T-cell (primary cell): Measurements from ENCODE around the gene SLC38A6. TPM values are rescaled to one million over a fixed set of nuclear protein-coding genes. Genes with fewer than 3 reads are reported as not detected.

Experiments
- ATAC-seq, 4 experiments: fragments of 200-7000 bp in 3 of 4; fragments of 150-1000 bp in 1 of 4; cut with Tn5 transposase; replicated peaks in 1 of 4; 1 replicate in 3 of 4; 2 replicates in 1 of 4; pipeline ENCODE4 v1.10.0; 2021; ENCODE audit warnings: moderate library complexity in 3 of 4, mild to moderate bottlenecking in 2 of 4, moderate number of reproducible peaks in 1 of 4
- CTCF ChIA-PET, 2 donors: fragments of 300-600 bp; sonication (Branson Sonifier 250); formaldehyde crosslinking; loops; one replicate each; lab custom pipeline; 2022; ENCODE audit warnings: antibody characterized with exemption in 2 of 2; lab: Charles Lee
- POLR2A ChIA-PET, 2 donors: fragments of 300-600 bp; sonication (Branson Sonifier 250); formaldehyde crosslinking; loops; one replicate each; lab custom pipeline; 2022; ENCODE audit warnings: antibody characterized with exemption in 2 of 2; lab: Charles Lee
- DNase-seq, 35 experiments: peaks; one replicate each; pipeline versions ENCODE4 v3.0.0 to v3.0.0-alpha.2; 2013 to 2023
- H3K27ac ChIP-seq: one replicate; pipeline ENCODE4 v1.5.1; 2013; ENCODE audit warnings: low read length
- H3K27me3 ChIP-seq, 2 experiments: replicated peaks in 1 of 2; 1 replicate in 1 of 2; 2 replicates in 1 of 2; pipeline versions ENCODE4 v1.6.1 to v1.7.0; 2013; ENCODE audit warnings: low read length in 1 of 2, mixed read lengths in 1 of 2; ENCODE audit not compliant: control insufficient read depth in 2 of 2, insufficient read depth in 2 of 2; ENCODE audit errors: extremely low read depth in 1 of 2
- H3K36me3 ChIP-seq, 2 donors: 1 replicate in 1 of 2; 2 replicates in 1 of 2; pipeline versions ENCODE4 v1.6.1 to v1.7.0; 2013; ENCODE audit warnings: low read length in 1 of 2; ENCODE audit not compliant: control insufficient read depth in 2 of 2, insufficient read depth in 1 of 2; ENCODE audit errors: extremely low read depth in 1 of 2
- H3K4me1 ChIP-seq, 2 experiments: 1 replicate in 1 of 2; 2 replicates in 1 of 2; pipeline versions ENCODE4 v1.6.1 to v1.7.0; 2013; ENCODE audit warnings: low read length in 2 of 2, mixed read lengths in 1 of 2; ENCODE audit not compliant: insufficient read depth in 2 of 2, control insufficient read depth in 1 of 2; ENCODE audit errors: extremely low read depth in 1 of 2
- H3K4me3 ChIP-seq, 2 donors: 1 replicate in 1 of 2; 2 replicates in 1 of 2; pipeline versions ENCODE4 v1.5.1 to v1.7.0; 2013; ENCODE audit warnings: mild to moderate bottlenecking in 2 of 2, low read length in 1 of 2, moderate library complexity in 1 of 2; ENCODE audit not compliant: control insufficient read depth in 1 of 2; ENCODE audit errors: extremely low read depth in 1 of 2
- H3K9me3 ChIP-seq: 2 replicates; pipeline ENCODE4 v1.7.0; 2013
- H3K27ac Mint-ChIP-seq, 2 donors: one replicate each; pipeline ENCODE4 v1.8.0; 2020 to 2021; ENCODE audit warnings: mild to moderate bottlenecking in 2 of 2, mixed read lengths in 2 of 2
- H3K27me3 Mint-ChIP-seq, 2 donors: one replicate each; pipeline ENCODE4 v1.8.0; 2021 to 2022; ENCODE audit warnings: mixed read lengths in 2 of 2
- H3K36me3 Mint-ChIP-seq: one replicate; pipeline ENCODE4 v1.8.0; 2021; ENCODE audit warnings: mixed read lengths
- H3K4me1 Mint-ChIP-seq, 3 donors: one replicate each; pipeline ENCODE4 v1.8.0; 2020 to 2022; ENCODE audit warnings: mixed read lengths in 3 of 3, mild to moderate bottlenecking in 1 of 3
- H3K4me3 Mint-ChIP-seq, 3 donors: one replicate each; pipeline ENCODE4 v1.8.0; 2020 to 2022; ENCODE audit warnings: mild to moderate bottlenecking in 3 of 3, mixed read lengths in 3 of 3, moderate library complexity in 3 of 3
- H3K9me3 Mint-ChIP-seq, 3 donors: one replicate each; pipeline ENCODE4 v1.8.0; 2020 to 2022; ENCODE audit warnings: mixed read lengths in 3 of 3
- WGBS: methylation state at CpG from one replicate; pipeline ENCODE4 v1.1.5; 2013; ENCODE audit warnings: missing lambda C conversion rate; ENCODE audit not compliant: insufficient coverage; 5-methylcytosine and 5-hydroxymethylcytosine counted together
- total RNA-seq, 35 experiments: library from RNA in 6 of 35; stranded (reverse) in 6 of 35; fragments of 120-200 nt in 1 of 35; gene quantifications; one replicate each; pipeline versions ENCODE4 v1.2.1 to v1.2.4 and lab custom pipeline; 2013 to 2026

Gene SLC38A6
- total RNA-seq = 10 to 100 TPM; 11.1 to 20.3 (median 14.2) TPM
- 13.8 TPM for total RNA-seq (2013)
- total RNA-seq (lab: John Stamatoyannopoulos, UW) = 2.5 to 17.8 (median 6.6) reads per million in 29 experiments

DNA sequence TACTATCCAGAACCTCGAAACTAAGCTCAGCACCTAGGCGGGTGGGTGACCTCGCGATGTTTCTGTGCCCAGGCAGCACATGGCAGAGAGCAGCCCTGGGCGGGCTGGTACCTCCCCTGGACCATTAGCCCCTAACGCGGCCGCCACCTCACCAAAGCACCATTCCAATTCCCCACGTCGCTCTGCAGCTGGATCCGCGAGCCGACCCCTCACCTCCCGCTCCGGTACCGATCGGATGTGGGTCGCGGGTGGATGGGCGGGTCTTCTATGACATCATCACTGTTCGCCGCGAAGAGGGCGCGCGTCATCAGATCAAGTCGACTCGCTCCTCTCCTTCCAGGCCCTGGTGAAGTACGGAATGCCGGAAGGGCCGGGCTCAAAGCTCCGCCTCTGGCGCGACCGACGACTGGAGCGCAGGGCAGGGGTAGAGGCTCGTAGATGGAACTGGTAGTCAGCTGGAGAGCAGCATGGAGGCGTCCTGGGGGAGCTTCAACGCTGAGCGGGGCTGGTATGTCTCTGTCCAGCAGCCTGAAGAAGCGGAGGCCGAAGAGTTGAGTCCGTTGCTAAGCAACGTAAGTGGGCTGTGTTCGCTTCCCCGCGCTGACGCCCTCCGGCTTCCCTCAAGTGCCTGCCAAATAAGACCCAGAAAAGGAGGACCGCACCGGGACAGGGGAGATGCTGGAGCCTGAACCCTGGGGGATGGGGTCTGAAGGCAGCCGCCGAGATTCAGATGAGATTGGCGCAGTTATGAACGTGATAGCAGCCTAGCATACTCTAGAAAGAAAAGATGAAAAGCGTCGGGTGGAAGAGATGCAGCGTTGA lies at the start of gene SLC38A6, which contains the start of gene TRMT5:
Gene SLC38A6, plus strand, starts transcription at position 435 of the 822 bp plus-strand sequence. Its CDS starts 33 bp downstream, at position 468.
Gene TRMT5, minus strand, starts transcription at position 269 of the 822 bp plus-strand sequence. Its CDS starts 106 bp downstream, at position 163.
- under 1% methylated on average over 53 of the region's 59 CpGs for WGBS
- no peaks in the 10 kb centered on the region for H3K27me3 ChIP-seq
- no peaks in the 10 kb centered on the region for H3K9me3 ChIP-seq
- CTCF ChIA-PET = interaction anchor here in 1 of 2 donors (0.5 to 1.4 kb wide), 4 partner anchors 248 to 715 kb away, joined by 3 to 4 read pairs (median 3); no protein-coding TSS in a partner anchor
- Mint-ChIP-seq H3K27me3 (no peaks in the 10 kb centered on the region), H3K9me3 (no peaks in the 10 kb centered on the region), H3K4me1 (peaks cover 24 to 30% (median 25%) of the 10 kb centered on the region in 3 donors), H3K27ac (no peak within 1 kb of the TSS), H3K36me3 (peaks cover 13% of the 10 kb centered on the region), H3K4me3 (no peak within 1 kb of the TSS)
- DNase-seq = peak; percentile 83 to 96 (median 89)
- peak within 1 kb of the TSS; percentile 99 for H3K4me3 ChIP-seq
- ATAC-seq = peak; percentile 88 to 92 (median 91)
- peaks cover 12 to 19% of the 10 kb centered on the region in 2 experiments for H3K4me1 ChIP-seq
- peak within 1 kb of the TSS; percentile 94 for H3K27ac ChIP-seq
- peaks cover 0 to 8% of the 10 kb centered on the region in 2 donors for H3K36me3 ChIP-seq
- POLR2A ChIA-PET = interaction anchor here (0.5 to 0.6 kb wide), 3 partner anchors 63 to 338 kb away, joined by 3 to 8 read pairs (median 4); no protein-coding TSS in a partner anchor

GRCh38 chr14:60933920-60934655 lies 47.0 kb upstream of the SLC38A6 start:
- H3K9me3 Mint-ChIP-seq = peaks cover 0 to 3% (median 0%) of the 10 kb centered on the region in 3 donors
- Histone ChIP-seq H3K36me3 (no peaks in the 10 kb centered on the region), H3K9me3 (no peaks in the 10 kb centered on the region), H3K27ac (no peak overlapping the region), H3K27me3 (no peaks in the 10 kb centered on the region), H3K4me3 (no peak overlapping the region), H3K4me1 (no peaks in the 10 kb centered on the region)
- no peak overlapping the region for H3K27ac Mint-ChIP-seq
- ATAC-seq = no peak
- ChIA-PET POLR2A (no interaction called here), CTCF (no interaction called here)
- no peaks in the 10 kb centered on the region for H3K4me1 Mint-ChIP-seq
- H3K36me3 Mint-ChIP-seq = peaks cover 19% of the 10 kb centered on the region
- H3K4me3 Mint-ChIP-seq = no peak overlapping the region
- WGBS = 96% methylated on average over 5 of the region's 8 CpGs
- no peaks in the 10 kb centered on the region for H3K27me3 Mint-ChIP-seq
- no peak for DNase-seq

GRCh38 chr14:60935319-60935718 lies 45.7 kb upstream of the SLC38A6 start:
- no peak overlapping the region for H3K4me3 ChIP-seq
- ChIA-PET CTCF (no interaction called here), POLR2A (no interaction called here)
- Mint-ChIP-seq H3K36me3 (peaks cover 24% of the 10 kb centered on the region), H3K27me3 (no peaks in the 10 kb centered on the region), H3K4me1 (no peaks in the 10 kb centered on the region), H3K9me3 (peaks cover 0 to 3% (median 0%) of the 10 kb centered on the region in 3 donors), H3K4me3 (no peak overlapping the region), H3K27ac (no peak overlapping the region)
- no peaks in the 10 kb centered on the region for H3K27me3 ChIP-seq
- no peak overlapping the region for H3K27ac ChIP-seq
- no peak for ATAC-seq
- no peaks in the 10 kb centered on the region for H3K4me1 ChIP-seq
- no peaks in the 10 kb centered on the region for H3K9me3 ChIP-seq
- no peak for DNase-seq
- no peaks in the 10 kb centered on the region for H3K36me3 ChIP-seq

DNA sequence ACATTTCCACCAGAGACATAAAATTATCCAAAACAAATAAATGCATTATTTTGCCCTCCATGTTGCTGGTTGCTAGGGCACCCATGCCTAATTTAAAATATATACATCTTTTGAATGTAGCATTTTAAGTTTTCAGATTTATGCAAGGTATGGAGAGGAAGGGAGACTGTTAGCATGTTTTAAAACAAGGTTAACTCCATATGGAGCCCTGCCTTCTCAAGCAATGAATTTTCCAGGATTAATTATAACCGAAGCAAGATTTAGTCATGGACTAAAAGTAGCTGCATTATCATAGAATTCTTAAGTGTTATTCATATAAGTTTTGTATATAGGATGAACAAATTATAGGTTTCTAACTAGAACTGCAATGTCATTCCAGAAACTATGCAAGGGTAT lies 37.4 kb upstream of the SLC38A6 start:
- DNase-seq (no peak), ATAC-seq (no peak)
- peaks cover 0 to 1% (median 0%) of the 10 kb centered on the region in 3 donors for H3K9me3 Mint-ChIP-seq
- no peaks in the 10 kb centered on the region for H3K27me3 ChIP-seq
- no peak overlapping the region for H3K4me3 ChIP-seq
- H3K27me3 Mint-ChIP-seq = no peaks in the 10 kb centered on the region
- H3K36me3 Mint-ChIP-seq = peaks cover 20% of the 10 kb centered on the region
- whole genome bisulfite sequencing = no CpG with 5 or more reads among the region's 1 CpG
- H3K4me1 ChIP-seq = no peaks in the 10 kb centered on the region
- no peak overlapping the region for H3K4me3 Mint-ChIP-seq
- no peaks in the 10 kb centered on the region for H3K4me1 Mint-ChIP-seq
- peaks cover 0 to 2% of the 10 kb centered on the region in 2 donors for H3K36me3 ChIP-seq
- H3K27ac Mint-ChIP-seq = no peak overlapping the region
- CTCF ChIA-PET = no interaction called here
- H3K9me3 ChIP-seq = no peaks in the 10 kb centered on the region
- no peak overlapping the region for H3K27ac ChIP-seq
- POLR2A ChIA-PET = no interaction called here

DNA sequence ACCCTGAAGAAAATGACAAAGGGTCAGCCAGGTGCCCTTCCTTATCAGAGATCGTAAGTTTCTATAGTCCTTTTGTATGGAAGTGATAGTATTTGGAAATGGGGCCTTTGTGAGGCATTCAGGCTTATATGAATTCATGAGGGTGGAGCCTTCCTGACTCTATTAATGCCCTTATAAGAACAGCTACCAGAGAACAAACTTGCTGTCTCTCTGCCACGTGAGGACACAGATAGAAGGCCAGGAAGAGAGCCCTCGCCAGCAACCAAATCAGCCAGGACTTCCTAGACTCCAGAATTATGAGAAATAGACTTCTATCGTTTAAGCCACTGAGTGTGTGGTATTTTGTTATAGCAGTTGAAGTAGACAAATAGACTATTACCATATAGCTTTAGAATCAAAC lies 36.8 kb upstream of the SLC38A6 start:
- no peaks in the 10 kb centered on the region for H3K9me3 ChIP-seq
- Mint-ChIP-seq H3K36me3 (peaks cover 18% of the 10 kb centered on the region), H3K4me1 (no peaks in the 10 kb centered on the region), H3K9me3 (no peaks in the 10 kb centered on the region), H3K4me3 (no peak overlapping the region), H3K27ac (no peak overlapping the region), H3K27me3 (no peaks in the 10 kb centered on the region)
- H3K4me1 ChIP-seq = no peaks in the 10 kb centered on the region
- DNase-seq = no peak
- WGBS = no CpG with 5 or more reads among the region's 4 CpGs
- ChIA-PET POLR2A (no interaction called here), CTCF (no interaction called here)
- H3K4me3 ChIP-seq = no peak overlapping the region
- peaks cover 0 to 2% of the 10 kb centered on the region in 2 donors for H3K36me3 ChIP-seq
- no peaks in the 10 kb centered on the region for H3K27me3 ChIP-seq
- no peak for ATAC-seq
- H3K27ac ChIP-seq = no peak overlapping the region

GRCh38 chr14:60945984-60946383 lies 35.1 kb upstream of the SLC38A6 start:
- no peaks in the 10 kb centered on the region for H3K4me1 ChIP-seq
- peaks cover 0 to 2% of the 10 kb centered on the region in 2 donors for H3K36me3 ChIP-seq
- H3K27me3 ChIP-seq = no peaks in the 10 kb centered on the region
- H3K27ac ChIP-seq = no peak overlapping the region
- ChIA-PET CTCF (no interaction called here), POLR2A (no interaction called here)
- Mint-ChIP-seq H3K9me3 (no peaks in the 10 kb centered on the region), H3K27ac (no peak overlapping the region), H3K4me1 (no peaks in the 10 kb centered on the region), H3K36me3 (peaks cover 20% of the 10 kb centered on the region), H3K4me3 (no peak overlapping the region), H3K27me3 (no peaks in the 10 kb centered on the region)
- 29% methylated on average over 1 of the region's 1 CpG for WGBS
- no peak for DNase-seq
- ATAC-seq = no peak
- H3K4me3 ChIP-seq = no peak overlapping the region
- H3K9me3 ChIP-seq = no peaks in the 10 kb centered on the region
